ENCODE results near the gene TBX21.

The TBX21 gene, protein sequence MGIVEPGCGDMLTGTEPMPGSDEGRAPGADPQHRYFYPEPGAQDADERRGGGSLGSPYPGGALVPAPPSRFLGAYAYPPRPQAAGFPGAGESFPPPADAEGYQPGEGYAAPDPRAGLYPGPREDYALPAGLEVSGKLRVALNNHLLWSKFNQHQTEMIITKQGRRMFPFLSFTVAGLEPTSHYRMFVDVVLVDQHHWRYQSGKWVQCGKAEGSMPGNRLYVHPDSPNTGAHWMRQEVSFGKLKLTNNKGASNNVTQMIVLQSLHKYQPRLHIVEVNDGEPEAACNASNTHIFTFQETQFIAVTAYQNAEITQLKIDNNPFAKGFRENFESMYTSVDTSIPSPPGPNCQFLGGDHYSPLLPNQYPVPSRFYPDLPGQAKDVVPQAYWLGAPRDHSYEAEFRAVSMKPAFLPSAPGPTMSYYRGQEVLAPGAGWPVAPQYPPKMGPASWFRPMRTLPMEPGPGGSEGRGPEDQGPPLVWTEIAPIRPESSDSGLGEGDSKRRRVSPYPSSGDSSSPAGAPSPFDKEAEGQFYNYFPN

DNA sequence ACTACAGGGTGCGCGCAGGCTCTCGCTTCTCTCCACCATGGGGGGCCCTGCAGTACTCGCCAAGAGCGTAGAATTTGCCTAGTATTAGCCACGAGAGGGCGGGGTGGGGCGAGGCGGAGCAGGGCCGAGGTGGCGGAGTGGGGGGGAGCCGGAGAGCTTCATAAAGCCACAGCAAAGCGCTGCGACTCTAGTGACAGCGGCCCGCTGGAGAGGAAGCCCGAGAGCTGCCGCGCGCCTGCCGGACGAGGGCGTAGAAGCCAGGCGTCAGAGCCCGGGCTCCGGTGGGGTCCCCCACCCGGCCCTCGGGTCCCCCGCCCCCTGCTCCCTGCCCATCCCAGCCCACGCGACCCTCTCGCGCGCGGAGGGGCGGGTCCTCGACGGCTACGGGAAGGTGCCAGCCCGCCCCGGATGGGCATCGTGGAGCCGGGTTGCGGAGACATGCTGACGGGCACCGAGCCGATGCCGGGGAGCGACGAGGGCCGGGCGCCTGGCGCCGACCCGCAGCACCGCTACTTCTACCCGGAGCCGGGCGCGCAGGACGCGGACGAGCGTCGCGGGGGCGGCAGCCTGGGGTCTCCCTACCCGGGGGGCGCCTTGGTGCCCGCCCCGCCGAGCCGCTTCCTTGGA lies at the start of gene TBX21:
Gene TBX21, plus strand, starts transcription at position 190 of the 627 bp plus-strand sequence. Its CDS starts 219 bp downstream, at position 409.
- no peak for DNase-seq (ENCODE audit: low spot score)

DNA sequence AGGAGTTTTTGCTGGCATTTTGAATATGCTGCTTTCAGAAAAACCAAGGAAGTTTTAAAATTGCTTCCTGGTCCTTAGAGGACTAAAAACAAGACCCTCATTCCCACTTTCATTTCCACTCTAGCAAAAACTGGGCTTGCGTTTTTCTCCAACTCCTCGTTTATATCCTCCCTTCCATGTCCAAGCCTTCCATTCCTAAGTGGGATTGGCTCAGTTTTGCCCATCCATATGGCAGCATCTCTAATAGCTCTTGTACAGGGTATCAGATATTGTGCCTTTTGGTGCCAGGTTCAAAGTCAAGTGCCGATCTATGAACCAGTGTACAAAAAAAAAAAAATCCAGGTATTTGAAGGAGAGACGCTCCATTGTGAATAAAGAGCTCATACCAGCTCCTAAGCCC lies 49.0 kb upstream of the TBX21 start:
- DNase-seq (ENCODE audit: low spot score), result no peak

DNA sequence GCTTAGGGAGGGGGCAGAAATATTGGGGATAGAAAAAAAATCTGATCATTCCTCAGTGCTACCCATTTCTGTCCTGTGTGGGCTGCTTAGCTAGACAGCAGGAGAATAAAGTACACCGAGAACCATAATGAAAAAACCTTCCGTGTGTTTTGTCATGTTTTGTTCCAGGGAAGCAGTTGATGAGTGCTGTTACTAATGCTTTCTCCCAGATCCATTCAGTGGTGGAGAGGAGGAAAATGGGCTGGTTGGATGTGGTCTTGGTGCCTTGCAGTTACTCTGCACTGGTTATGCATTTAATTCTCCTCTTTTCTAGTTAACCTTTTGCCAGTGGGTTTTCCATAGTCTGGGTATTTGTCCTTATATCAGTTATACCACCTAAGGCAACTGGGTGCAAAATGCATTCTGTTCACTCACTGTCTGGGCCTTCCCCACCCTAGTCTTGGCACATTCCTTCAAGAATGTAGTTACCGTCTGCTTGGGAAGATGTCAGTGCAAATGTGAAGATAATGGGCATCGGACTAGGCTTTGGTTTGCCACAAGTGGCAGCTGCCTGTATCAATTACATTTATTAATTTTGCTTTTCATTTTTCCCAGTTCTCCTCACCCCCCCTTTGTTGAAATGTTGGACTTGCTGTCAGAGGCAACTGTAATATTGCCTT lies 48.4 kb upstream of the TBX21 start:
- DNase-seq (ENCODE audit: low spot score), result no peak

DNA sequence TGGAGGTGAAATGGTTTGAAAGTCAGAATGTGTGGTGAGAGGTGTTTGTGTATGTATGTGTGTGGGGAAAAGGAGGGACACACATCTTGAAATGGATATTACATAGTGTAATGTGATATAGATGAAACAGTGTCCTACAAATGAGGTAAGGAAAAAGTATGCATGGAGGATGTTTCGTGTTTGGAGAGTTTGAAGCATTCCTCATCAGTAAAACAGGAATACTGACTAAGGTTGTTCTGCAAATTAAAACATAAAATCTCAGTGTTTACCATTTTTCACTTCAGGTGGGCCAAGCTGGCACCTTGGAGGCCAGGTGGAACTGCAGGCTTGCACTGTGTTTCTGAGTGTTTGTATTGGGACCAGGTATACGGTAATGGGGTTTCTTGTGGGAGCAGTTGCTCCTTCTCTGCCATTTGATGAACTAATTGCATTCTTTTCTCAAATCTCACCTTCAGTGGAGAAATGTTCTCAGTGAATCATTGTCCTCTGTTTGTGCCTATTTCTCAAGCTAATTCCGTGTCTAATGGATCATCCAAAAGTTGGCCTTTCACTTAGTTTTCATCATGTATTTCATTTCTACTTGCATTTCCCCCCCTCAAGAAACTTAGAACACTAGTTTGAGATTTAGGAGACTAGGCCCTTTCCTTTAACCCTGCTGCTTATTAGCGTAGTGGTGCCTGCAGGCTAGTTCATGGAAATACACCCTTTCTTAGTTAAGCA lies 47.3 kb upstream of the TBX21 start:
- DNase-seq (ENCODE audit: low spot score), result no peak

DNA sequence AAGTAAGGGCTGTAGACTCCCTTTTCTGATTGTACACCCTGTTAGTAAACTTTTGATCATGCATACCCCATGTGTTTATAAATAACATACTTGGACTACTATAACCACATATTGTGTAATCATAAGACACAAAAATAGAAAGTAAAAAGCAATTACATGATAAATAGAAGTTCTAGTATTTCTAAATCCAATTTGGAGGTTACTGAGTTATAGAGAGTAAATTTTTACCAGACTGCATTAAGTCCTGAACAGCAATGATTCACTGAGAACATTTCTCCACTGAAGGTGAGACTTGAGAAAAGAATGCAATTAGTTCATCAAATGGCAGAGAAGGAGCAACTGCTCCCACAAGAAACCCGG lies 46.8 kb upstream of the TBX21 start:
- peak; percentile 31 for DNase-seq (ENCODE audit: low spot score)

DNA sequence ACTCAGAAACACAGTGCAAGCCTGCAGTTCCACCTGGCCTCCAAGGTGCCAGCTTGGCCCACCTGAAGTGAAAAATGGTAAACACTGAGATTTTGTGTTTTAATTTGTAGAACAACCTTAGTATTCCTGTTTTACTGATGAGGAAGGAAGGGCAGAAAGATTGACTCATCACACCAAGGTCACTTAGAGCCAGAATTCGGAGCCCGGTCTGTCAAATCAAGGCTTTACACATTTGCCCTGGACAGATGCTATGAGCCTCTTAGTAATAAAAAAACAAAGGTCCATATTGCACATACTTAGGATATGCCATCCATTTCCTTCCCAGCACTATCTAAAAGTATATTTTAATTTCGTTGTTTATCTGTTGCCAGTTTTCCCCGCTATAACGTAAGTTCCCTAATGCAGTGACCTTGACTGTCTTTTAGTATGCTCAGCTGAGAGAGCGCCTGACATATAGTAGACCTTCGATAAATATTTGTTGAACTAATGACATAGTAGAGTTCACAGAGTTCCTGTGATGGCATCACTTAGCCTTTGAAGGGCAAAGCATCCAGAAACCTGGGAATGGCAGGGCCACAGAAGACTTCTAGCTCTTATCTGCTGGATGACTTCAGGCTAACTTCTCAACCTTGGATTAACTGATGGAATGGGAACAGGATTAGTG lies 46.2 kb upstream of the TBX21 start:
- no peak for DNase-seq (ENCODE audit: low spot score)

DNA sequence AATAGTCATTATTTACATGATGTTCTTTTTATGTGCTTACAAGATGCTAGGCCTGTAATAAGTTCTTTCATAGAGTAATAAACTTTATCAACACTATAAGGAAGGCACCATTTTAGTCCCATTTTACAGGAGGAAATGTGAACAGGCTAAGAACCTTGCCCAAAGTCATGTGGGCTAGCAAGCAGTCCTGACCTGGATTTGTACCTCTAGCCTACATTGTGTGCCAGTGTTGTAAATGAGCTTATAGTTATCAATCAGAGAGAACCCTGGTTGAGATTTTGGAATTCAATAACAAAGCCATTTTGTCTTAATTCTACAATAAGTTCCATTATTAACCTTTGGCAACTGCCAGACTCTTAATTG lies 45.7 kb upstream of the TBX21 start:
- no peak for DNase-seq (ENCODE audit: low spot score)

DNA sequence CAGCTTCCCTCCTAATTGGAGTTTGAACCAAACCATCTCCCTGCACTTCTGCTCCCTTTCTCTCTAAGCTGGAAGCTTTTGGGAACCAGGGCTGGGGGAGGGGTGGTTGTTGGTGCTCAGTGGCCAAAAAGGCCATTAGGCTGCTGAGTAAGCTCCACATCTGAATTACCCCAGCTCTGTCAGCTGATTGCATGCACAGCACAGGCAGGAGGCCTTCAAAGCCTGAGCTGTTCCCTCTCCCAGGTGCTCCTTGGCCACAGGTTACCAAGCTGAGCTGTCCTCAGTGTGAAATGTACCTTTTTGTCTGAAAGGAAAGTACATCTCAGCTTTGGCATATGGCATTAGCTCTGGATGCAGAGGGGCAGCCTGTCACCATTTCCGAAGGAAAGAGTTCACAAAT lies 45.3 kb upstream of the TBX21 start:
- DNase-seq (ENCODE audit: low spot score), result no peak

DNA sequence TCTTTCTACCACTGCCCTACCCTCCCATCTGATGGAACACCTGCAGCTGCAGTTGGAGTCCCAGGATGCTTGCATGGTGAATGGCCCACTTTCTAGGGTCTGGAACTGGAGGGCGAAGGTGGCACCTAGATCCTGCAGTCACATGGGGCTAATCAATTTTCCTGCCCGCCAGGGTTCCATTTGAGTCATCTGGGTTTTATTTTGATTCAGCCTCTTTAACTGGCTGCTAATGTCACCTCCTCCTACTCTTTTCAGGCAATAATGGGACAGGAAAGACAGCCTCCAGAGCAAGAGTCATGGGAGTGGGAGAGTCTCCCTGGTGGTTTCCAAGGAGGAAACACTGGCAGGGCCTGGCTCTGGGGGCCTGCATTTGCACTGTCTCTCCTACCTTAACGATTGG lies 42.9 kb upstream of the TBX21 start:
- no peak for DNase-seq (ENCODE audit: low spot score)

DNA sequence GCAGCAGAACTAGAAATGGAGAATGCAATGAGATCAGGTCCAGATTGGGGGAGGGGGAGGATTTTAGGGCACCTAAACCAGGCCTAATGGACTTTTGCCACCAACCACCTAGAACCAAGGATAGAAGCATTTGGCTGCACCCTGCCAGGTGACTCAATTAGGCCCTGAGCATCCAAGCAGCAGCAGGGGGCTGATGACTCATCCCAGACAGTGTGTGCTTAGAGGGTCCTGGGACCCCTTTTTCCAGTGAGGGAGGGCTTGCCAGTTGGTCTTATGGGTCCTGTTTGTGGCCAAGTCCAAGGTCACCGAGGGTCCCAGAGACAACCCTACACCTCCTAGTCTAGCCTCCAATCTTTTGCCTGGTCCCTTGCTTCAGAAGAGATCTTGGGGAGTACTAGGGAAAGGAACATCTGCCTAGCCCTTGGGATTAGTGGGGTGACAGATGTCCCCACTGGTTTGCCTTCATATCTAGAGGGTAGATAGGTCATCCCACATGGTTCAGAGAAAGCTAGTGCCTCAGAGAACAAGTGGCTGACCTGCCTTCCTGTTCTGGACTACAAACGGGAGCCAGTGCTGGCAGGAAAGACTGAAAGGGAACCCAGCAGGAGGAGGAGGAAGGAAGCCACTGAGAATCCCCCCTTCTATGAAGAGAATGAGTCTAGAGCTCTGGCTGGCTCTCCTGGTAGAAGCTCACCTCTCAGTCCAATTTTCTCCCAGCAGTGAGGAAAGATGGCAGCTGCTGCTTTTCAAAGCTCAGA lies 40.7 kb upstream of the TBX21 start:
- DNase-seq (ENCODE audit: low spot score), result no peak

DNA sequence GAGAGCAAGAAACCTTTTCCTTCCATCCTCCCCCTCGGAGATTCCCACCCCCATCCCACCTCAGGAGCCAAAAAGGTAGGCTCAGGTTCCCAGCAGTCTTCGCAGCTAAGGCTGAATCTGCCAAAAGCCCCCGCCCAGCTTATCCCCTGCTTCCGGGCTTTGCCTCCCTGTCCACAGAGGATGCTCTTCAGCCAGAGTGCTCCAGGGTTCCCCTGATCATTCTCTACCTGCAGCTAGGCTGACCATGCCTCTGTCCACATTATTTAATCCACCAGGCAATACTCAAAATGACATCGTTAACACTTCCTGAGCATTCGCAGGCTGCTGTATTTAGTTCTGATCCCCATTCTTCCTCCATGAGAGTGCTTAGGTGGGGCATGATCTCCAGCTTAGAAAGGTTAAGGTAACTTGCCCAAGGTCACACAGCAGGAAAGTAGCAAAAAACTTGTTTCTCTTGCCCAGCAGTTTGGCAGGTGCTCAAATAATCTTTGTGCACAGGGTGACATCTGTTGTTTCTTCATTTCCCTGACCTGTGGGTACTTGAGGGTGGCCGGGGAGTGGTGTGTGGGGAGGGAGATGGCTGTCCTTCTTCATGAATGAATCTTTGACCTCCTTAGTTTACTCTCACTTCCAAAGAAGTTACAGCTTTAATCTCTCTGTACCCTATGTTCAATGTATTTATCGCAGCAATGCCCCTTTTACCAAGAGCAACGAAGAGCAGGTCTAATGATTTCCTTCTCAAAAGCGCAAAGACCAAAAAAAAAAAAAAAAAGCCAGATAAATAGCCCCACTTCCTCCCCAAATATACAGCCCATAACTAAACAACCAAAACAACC lies 39.9 kb upstream of the TBX21 start:
- no peak for DNase-seq (ENCODE audit: low spot score)

DNA sequence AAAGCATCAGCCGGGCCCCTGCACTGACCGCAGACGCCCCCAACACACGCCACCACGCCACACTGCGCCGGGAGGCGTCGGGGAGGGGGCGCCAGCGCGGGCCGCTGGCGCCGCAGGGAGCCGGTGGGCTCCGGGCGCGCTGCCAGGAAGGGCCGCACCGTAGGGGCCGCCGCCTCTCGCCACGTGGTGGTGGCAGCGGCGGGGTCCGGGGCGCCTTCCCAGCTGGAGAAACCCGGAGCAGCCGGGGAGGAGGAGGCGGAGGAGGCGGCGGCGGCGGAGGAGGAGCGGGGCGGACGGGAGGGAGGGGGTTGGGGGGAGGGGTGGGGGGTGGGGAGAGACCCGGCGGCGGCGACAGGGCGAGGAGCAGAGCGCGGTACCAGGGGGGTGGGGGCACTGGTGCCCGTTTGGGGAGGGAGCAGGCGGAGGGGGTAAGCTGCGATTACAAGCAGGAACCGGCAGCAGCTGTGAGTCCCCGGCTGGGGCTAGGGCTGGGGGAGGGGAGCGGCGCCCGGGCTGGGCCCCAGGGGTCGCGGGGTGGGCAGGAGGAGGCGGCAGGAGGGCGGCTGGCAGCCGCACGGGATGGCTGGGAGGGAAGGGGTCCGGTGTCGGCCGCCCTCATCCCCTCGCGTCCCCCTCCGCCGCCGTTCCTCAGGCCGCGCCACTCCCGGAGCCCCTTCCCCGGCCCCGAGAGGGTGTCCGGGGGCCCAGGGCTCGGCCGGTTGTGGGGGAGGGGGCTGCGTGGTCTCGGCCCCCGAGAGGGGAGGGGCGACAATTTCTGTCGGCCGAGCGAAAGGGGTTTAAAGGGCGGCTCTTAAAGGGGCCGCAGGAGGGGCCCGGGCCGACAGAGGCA lies 39.1 kb upstream of the TBX21 start, which contains the start of gene TBKBP1:
Gene TBKBP1, plus strand, starts transcription at position 431 of the 850 bp plus-strand sequence. CDS start 1,952 bp downstream, outside the sequence.
- DNase-seq (ENCODE audit: low spot score), result peak; percentile 33

DNA sequence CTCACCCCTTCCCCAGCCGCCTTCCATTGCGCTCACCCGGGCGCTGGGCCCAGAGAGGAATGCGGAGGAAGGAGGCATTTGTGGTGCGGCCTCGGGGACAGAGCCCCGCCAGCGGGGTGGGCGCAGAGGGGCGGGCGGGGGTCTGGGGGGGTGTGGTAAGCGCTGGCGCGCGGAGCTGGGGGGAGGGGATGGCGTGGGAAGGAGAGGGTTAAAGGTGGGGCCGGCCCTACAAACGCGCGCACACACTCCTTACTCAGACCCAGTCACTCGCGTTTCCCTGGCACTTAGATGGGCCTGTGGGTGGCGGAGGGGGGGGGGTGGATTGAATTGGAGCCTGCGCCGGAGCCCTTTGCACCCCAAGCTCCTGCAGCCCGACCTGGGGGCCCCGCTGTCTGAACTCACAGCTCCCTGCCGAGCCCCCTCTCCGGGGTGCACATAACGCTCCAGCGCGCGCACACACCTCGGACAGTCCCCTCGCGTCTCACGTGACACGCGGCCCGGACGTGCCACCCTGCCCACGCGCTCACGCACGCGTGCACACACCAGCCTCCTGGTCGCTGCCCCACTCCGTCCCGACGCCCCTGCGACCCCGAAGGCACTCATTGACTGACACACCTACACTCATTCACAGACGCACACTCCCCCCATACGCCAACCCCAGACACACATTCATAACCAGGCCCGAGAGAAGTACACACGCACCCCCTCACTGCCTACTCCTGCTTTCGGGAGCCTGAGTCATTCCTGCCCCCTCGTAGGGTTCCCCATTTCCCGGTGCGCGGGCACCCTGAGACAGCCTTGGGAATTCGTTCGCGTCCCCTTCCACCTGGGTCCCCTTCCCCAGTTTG lies 38.2 kb upstream of the TBX21 start:
- DNase-seq (ENCODE audit: low spot score), result peak; percentile 78

DNA sequence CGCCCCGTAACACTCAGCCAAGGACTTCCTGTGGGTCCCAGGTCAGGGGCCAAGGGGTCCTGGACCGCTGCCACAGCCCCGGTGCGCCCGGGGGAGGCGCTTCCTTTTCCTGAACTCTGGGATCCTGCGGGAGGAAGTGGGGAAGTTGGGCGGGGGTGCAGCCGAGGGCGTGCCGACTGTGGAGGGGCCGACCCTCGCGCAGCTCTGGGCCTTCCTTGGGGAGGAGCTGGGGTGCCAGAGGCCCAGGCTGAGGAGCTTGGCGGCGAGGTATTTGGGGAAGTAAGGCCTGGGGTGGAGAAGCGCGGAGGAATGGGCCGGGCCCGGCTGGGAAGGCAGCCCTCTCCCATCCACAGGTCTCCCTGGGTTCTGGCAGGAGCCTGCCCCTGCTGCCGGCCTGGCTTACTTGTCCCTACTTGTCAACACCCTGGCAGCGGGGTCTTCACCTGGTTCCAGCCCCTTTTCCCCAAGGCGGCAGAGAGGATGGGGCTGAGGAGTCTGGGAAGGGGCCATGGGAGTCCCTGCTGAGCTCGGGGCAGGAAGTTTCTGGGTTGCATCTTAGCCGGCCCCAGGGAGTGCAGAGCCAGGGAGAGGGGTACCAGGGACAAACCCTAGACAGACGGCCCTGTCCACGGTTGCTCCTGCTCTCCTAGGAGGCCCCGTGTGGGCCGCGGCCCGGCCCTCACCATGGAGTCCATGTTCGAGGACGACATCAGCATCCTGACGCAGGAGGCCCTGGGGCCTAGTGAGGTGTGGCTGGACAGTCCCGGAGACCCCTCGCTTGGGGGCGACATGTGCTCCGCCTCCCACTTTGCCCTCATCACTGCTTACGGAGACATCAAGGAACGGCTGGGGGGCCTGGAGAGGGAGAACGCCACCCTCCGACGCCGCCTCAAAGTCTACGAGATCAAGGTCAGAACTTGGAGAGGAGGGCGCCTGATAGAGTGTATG lies 37.3 kb upstream of the TBX21 start:
- no peak for DNase-seq (ENCODE audit: low spot score)

DNA sequence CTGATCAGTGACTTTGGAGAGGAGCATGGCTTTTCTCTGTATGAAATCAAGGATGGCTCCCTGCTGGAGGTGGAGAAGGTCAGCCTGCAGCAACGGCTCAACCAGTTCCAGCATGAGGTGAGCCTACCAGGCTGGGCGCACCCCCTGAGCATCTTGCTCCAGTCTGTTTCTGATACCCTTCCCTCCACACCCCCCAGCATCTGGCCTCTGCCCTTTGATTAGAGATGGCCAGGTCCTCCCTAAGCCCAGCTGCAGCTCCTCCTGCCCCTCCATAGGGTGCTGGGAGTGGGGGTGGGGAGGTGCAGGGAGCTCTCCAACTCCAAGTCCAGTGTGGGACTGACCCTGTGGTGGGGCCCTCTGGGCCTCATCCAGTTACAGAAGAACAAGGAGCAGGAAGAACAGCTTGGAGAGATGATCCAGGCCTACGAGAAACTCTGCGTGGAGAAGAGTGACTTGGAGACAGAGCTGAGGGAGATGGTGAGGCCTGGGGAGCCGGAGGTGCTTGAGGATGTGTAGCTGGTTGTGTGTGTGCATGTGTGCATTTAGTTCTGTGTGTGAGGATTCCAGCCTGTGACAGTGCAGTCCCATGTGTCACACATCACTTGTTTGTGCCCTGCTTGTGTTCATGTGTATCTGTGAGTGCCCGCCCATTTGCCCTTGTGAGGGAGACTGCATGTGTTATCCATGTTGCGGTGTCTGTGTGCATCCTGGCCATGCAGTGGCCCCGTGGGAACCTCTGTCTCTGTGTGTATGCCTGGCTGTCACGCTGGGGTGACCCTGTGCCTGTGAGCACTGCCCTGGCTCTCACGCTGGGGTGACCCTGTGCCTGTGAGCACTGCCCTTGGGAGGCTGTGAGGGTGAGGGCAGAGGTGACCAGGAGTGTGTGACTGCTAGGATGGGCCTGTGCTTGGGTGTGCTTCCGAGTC lies 36.1 kb upstream of the TBX21 start:
- DNase-seq (ENCODE audit: low spot score), result no peak

All from RKO (cell line).